H1 (cell line): ENCODE results near the gene CCDC157. TPM values are rescaled to one million over a fixed set of nuclear protein-coding genes. Genes with fewer than 3 reads are reported as not detected.

ENCODE experiments used
- CTCF ChIA-PET: fragments of 300-600 bp; sonication (Branson Sonifier 250); formaldehyde crosslinking; loops from one replicate; lab custom pipeline; 2021; ENCODE audit not compliant: partially characterized antibody; lab: Charles Lee
- POLR2A ChIA-PET: fragments of 300-600 bp; sonication (Branson Sonifier 250); formaldehyde crosslinking; loops from one replicate; lab custom pipeline; 2021; ENCODE audit warnings: inconsistent platforms; ENCODE audit not compliant: partially characterized antibody; lab: Charles Lee
- DNase-seq, 2 experiments: peaks; one replicate each; pipeline versions ENCODE4 v3.0.0 to v3.0.0-alpha.2; 2010 to 2022; ENCODE audit warnings: low spot score in 2 of 2, low read depth in 1 of 2, mixed read lengths in 1 of 2
- FAIRE-seq: peaks from 2 replicates; lab custom pipeline; 2011; peaks lifted over from hg19 to GRCh38; lab: Jason Lieb, UNC
- H2AFZ ChIP-seq: 2 replicates; pipeline ENCODE4 v1.8.1; 2012; ENCODE audit warnings: low read length, inconsistent platforms
- H2AK5ac ChIP-seq: 2 replicates; pipeline ENCODE4 v1.6.1; 2013; ENCODE audit warnings: low read depth, low read length
- H2BK120ac ChIP-seq: replicated peaks from 2 replicates; pipeline ENCODE3; 2013; ENCODE audit warnings: low read depth, low read length, inconsistent platforms
- H2BK12ac ChIP-seq: 2 replicates; pipeline ENCODE4 v1.6.1; 2013; ENCODE audit warnings: low read depth, low read length
- H2BK15ac ChIP-seq: 2 replicates; pipeline ENCODE4 v1.6.1; 2013; ENCODE audit warnings: low read length
- H2BK20ac ChIP-seq: 2 replicates; pipeline ENCODE4 v1.6.1; 2013; ENCODE audit warnings: low read length
- H2BK5ac ChIP-seq: 2 replicates; pipeline ENCODE4 v1.6.1; 2013; ENCODE audit warnings: low read depth, low read length
- H3K14ac ChIP-seq: 2 replicates; pipeline ENCODE4 v1.6.1; 2013; ENCODE audit warnings: inconsistent platforms; ENCODE audit not compliant: insufficient read length
- H3K18ac ChIP-seq: 2 replicates; pipeline ENCODE4 v1.6.1; 2013; ENCODE audit warnings: low read length; ENCODE audit errors: extremely low read depth
- H3K23ac ChIP-seq: 2 replicates; pipeline ENCODE4 v1.6.1; 2013; ENCODE audit warnings: inconsistent platforms; ENCODE audit not compliant: insufficient read length
- H3K23me2 ChIP-seq: 2 replicates; pipeline ENCODE4 v1.6.1; 2013; ENCODE audit warnings: low read depth, low read length
- H3K27ac ChIP-seq: 2 replicates; pipeline ENCODE4 v1.6.1; 2011; ENCODE audit warnings: low read depth, low read length, inconsistent platforms
- H3K27me3 ChIP-seq, 4 experiments: replicated peaks in 1 of 4; 1 replicate in 1 of 4; 2 replicates in 3 of 4; pipeline versions ENCODE4 v1.6.1 to v1.8.1; 2011 to 2013; ENCODE audit warnings: low read length in 3 of 4, mild to moderate bottlenecking in 3 of 4, inconsistent platforms in 2 of 4, mixed read lengths in 2 of 4, moderate library complexity in 1 of 4; ENCODE audit not compliant: control insufficient read depth in 3 of 4, insufficient read depth in 3 of 4; ENCODE audit errors: extremely low read depth in 1 of 4
- H3K36me3 ChIP-seq, 4 experiments: 2 replicates each; pipeline versions ENCODE4 v1.6.1 to v1.8.1; 2011 to 2013; ENCODE audit warnings: mild to moderate bottlenecking in 4 of 4, low read length in 3 of 4, moderate library complexity in 2 of 4, control low read depth in 1 of 4, inconsistent platforms in 1 of 4; ENCODE audit not compliant: insufficient read depth in 4 of 4, control insufficient read depth in 2 of 4
- H3K4ac ChIP-seq: replicated peaks from 2 replicates; pipeline ENCODE3; 2013; ENCODE audit warnings: low read length, low read depth, mixed read lengths, inconsistent platforms; ENCODE audit not compliant: insufficient read length
- H3K4me1 ChIP-seq, 4 experiments: replicated peaks in 1 of 4; 1 replicate in 1 of 4; 2 replicates in 3 of 4; pipeline versions ENCODE4 v1.6.1 to v1.8.1; 2011 to 2013; ENCODE audit warnings: low read length in 3 of 4, inconsistent platforms in 2 of 4, mixed read lengths in 1 of 4; ENCODE audit not compliant: insufficient read depth in 4 of 4, control insufficient read depth in 3 of 4
- H3K4me2 ChIP-seq, 2 experiments: 2 replicates each; pipeline versions ENCODE4 v1.6.1 to v1.8.1; 2011 to 2013; ENCODE audit warnings: low read depth in 2 of 2, low read length in 2 of 2, control low read depth in 1 of 2, inconsistent platforms in 1 of 2, mild to moderate bottlenecking in 1 of 2; ENCODE audit not compliant: insufficient read depth in 1 of 2
- H3K4me3 ChIP-seq, 4 experiments: fragments of 200-600, 300-600 bp in 1 of 4; sonication (generic), shearing (Covaris generic), sonication (Bioruptor Twin) in 1 of 4; 2 replicates each; pipeline versions ENCODE4 v1.5.1 to v1.8.1; 2011 to 2016; ENCODE audit warnings: low read length in 4 of 4, low read depth in 3 of 4, control low read depth in 2 of 4, inconsistent platforms in 2 of 4, mild to moderate bottlenecking in 2 of 4, mixed read lengths in 1 of 4, moderate library complexity in 1 of 4; ENCODE audit not compliant: insufficient read depth in 2 of 4; ENCODE audit errors: extremely low read depth in 1 of 4
- H3K56ac ChIP-seq: replicated peaks from 2 replicates; pipeline ENCODE3; 2013; ENCODE audit warnings: low read depth, mild to moderate bottlenecking, mixed read lengths, low read length, inconsistent platforms; ENCODE audit not compliant: insufficient read length
- H3K79me1 ChIP-seq: 2 replicates; pipeline ENCODE4 v1.6.1; 2013; ENCODE audit warnings: low read depth, low read length, control low read depth
- H3K79me2 ChIP-seq, 2 experiments: 2 replicates each; pipeline versions ENCODE4 v1.6.1 to v1.8.1; 2012 to 2013; ENCODE audit warnings: low read length in 2 of 2, mild to moderate bottlenecking in 2 of 2, inconsistent platforms in 1 of 2; ENCODE audit not compliant: insufficient read depth in 2 of 2, control insufficient read depth in 1 of 2
- H3K9ac ChIP-seq, 4 experiments: replicated peaks in 1 of 4; 1 replicate in 1 of 4; 2 replicates in 3 of 4; pipeline versions ENCODE4 v1.6.1 to v1.8.1; 2011 to 2013; ENCODE audit warnings: low read depth in 3 of 4, low read length in 3 of 4, control low read depth in 2 of 4, mild to moderate bottlenecking in 2 of 4, moderate library complexity in 2 of 4, inconsistent platforms in 1 of 4; ENCODE audit errors: extremely low read depth in 1 of 4
- H3K9me3 ChIP-seq, 2 experiments: 2 replicates each; pipeline versions ENCODE4 v1.6.1 to v1.8.1; 2012 to 2013; ENCODE audit warnings: mild to moderate bottlenecking in 2 of 2, moderate library complexity in 2 of 2, control low read depth in 1 of 2, inconsistent platforms in 1 of 2, low read depth in 1 of 2, low read length in 1 of 2, mixed read lengths in 1 of 2; ENCODE audit not compliant: insufficient read depth in 2 of 2
- H4K20me1 ChIP-seq, 2 experiments: replicated peaks in 1 of 2; 2 replicates each; pipeline versions ENCODE3 to v1.8.1; 2011 to 2013; ENCODE audit warnings: inconsistent platforms in 2 of 2, low read length in 2 of 2, mild to moderate bottlenecking in 1 of 2; ENCODE audit not compliant: insufficient read depth in 2 of 2, control insufficient read depth in 1 of 2
- H4K5ac ChIP-seq: 2 replicates; pipeline ENCODE4 v1.6.1; 2013; ENCODE audit warnings: low read length, low read depth, mixed read lengths, inconsistent platforms; ENCODE audit not compliant: insufficient read length
- H4K8ac ChIP-seq: 2 replicates; pipeline ENCODE4 v1.8.0; 2013; ENCODE audit warnings: mild to moderate bottlenecking, moderate library complexity, low read length, inconsistent platforms; ENCODE audit not compliant: insufficient read depth; ENCODE audit errors: extremely low read depth
- H4K91ac ChIP-seq: replicated peaks from 2 replicates; pipeline ENCODE3; 2013; ENCODE audit warnings: low read length, mixed read lengths, inconsistent platforms; ENCODE audit not compliant: insufficient read length
- BACH1 ChIP-seq: IDR thresholded peaks from 2 replicates; pipeline ENCODE4 v1.6.1; 2012; ENCODE audit warnings: low read length, improper control_type of control experiment
- CREB1 ChIP-seq: IDR thresholded peaks from 2 replicates; pipeline ENCODE4 v1.6.1; 2012; ENCODE audit warnings: inconsistent platforms
- EZH2 ChIP-seq: fragments of 200-600 bp; sonication (generic); IDR thresholded peaks from 2 replicates; pipeline ENCODE4 v1.7.1; 2012; ENCODE audit warnings: low read depth, mild to moderate bottlenecking, moderate library complexity, low read length, inconsistent platforms; ENCODE audit not compliant: severe bottlenecking
- JUN ChIP-seq: IDR thresholded peaks from 2 replicates; pipeline ENCODE4 v1.6.1; 2011; ENCODE audit warnings: low read depth, mild to moderate bottlenecking, improper control_type of control experiment, low read length
- KDM5A ChIP-seq: fragments of 200-600 bp; IDR thresholded peaks from 2 replicates; pipeline ENCODE4 v1.7.1; 2012; ENCODE audit warnings: mild to moderate bottlenecking, low read length, inconsistent platforms, mixed read lengths
- POLR2AphosphoS5 ChIP-seq: IDR thresholded peaks from 2 replicates; pipeline ENCODE4 v1.6.1; 2011; ENCODE audit warnings: low read depth, low read length
- POU5F1 ChIP-seq: IDR thresholded peaks from 2 replicates; pipeline ENCODE4 v1.6.1; 2011; ENCODE audit warnings: low read depth, mild to moderate bottlenecking, low read length, moderate library complexity
- TAF1 ChIP-seq: IDR thresholded peaks from 2 replicates; pipeline ENCODE4 v1.6.1; 2011; ENCODE audit warnings: mild to moderate bottlenecking, low read depth, low read length
- WGBS, 2 experiments: shearing (Covaris generic) in 1 of 2; methylation state at CpG; one replicate each; pipeline versions ENCODE4 v1.1.6 to v1.1.7; 2013 to 2015; ENCODE audit warnings: low lambda C conversion rate in 2 of 2, mixed read lengths in 2 of 2, inconsistent platforms in 1 of 2, low coverage in 1 of 2, missing lambda C conversion rate in 1 of 2; ENCODE audit not compliant: insufficient replicate concordance in 2 of 2, insufficient coverage in 1 of 2, insufficient read length in 1 of 2; ENCODE audit errors: extremely low coverage in 1 of 2, missing lambda C conversion rate in 1 of 2; 5-methylcytosine and 5-hydroxymethylcytosine counted together
- polyA plus RNA-seq, 7 experiments: library from polyadenylated mRNA; depleted of rRNA in 3 of 7; stranded (reverse) in 5 of 7; unstranded in 2 of 7; fragments of >200 nt in 5 of 7; fragments of 200-250 nt in 2 of 7; gene quantifications; 1 replicate in 5 of 7; 2 replicates in 1 of 7; 4 replicates in 1 of 7; pipeline versions ENCODE4 v1.2.1 to v1.2.3, GENCODE V29; 2011 to 2013; ENCODE audit warnings: missing spikeins in 2 of 7, mixed read lengths in 2 of 7
- total RNA-seq: library from RNA; stranded (reverse); fragmentation: NEBNext Ultra II Directional; extraction: Animal tissue kit (Norgen Biotek cat#: 25700); gene quantifications from 2 replicates; pipeline ENCODE4 v1.2.1, GENCODE V29; 2021

CCDC157 gene
- total and polyA plus RNA-seq, 2 of the 8 experiments (the other 6 are each of a cell fraction or from before 2014, with no cell fraction given) = 4.1 to 8.4 TPM

DNA sequence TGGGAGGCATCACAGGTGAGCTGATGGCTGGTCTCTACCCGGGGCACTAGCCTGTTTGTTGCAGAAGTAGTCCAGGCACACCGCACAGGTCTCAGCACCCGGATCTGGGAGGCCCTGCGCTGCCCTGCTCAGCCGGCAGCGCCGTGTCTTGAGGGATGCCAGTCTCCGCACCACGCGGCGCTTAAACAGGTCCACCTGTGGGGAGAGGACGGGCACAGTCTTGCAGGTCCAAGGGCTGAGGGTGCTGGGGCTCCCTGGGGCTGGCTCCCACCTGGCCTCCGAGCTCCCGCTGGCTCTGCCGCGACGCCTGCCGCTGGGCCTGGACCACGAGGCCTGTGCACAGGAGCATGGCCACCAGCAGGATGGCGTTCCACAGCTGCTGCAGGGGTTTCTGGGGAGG, 23.2 kb downstream of the CCDC157 start:
- FAIRE-seq (no peak), DNase-seq (no peak)
- H3K79me1 ChIP-seq = no peaks in the 10 kb centered on the region
- H3K36me3 ChIP-seq = peaks cover 0 to 7% (median 3%) of the 10 kb centered on the region in 4 experiments; a peak in 4 of 8 replicates
- ChIA-PET CTCF (interaction anchor here (0.7 to 1.4 kb wide), 2 partner anchors 66 to 92 kb away, joined by 3 to 4 read pairs; no protein-coding TSS in a partner anchor), POLR2A (interaction anchor here (0.6 to 3.6 kb wide), 6 partner anchors 11 to 125 kb away, joined by 3 to 14 read pairs (median 3); no protein-coding TSS in a partner anchor)
- no peak overlapping the region for H3K23ac ChIP-seq
- no peak overlapping the region for H2AFZ ChIP-seq
- 94% methylated on average over 20 of the region's 20 CpGs; no CpG with 5 or more reads in 1 of the 2 experiments for WGBS, 2 experiments
- H3K4me2 ChIP-seq = no peak overlapping the region
- H3K9ac ChIP-seq = 0 out of 7 replicates have a peak overlapping the region, but pooled peaks of 1 of the 4 experiments have one; percentile 5
- no peak overlapping the region for H2BK20ac ChIP-seq
- H4K20me1 ChIP-seq = peaks cover 2% of the 10 kb centered on the region in 2 experiments
- H2BK12ac ChIP-seq = no peak overlapping the region
- H3K56ac ChIP-seq = no peak overlapping the region
- H2BK120ac ChIP-seq = no peak overlapping the region
- no peak overlapping the region for H2AK5ac ChIP-seq
- H3K27ac ChIP-seq = no peak overlapping the region
- no peak overlapping the region for H3K14ac ChIP-seq
- H3K4me3 ChIP-seq = no peak overlapping the region
- H3K79me2 ChIP-seq = no peaks in the 10 kb centered on the region
- no peak overlapping the region for H3K4ac ChIP-seq
- no peaks in the 10 kb centered on the region for H3K9me3 ChIP-seq
- no peaks in the 10 kb centered on the region for H3K23me2 ChIP-seq
- no peak overlapping the region for H4K91ac ChIP-seq
- H4K8ac ChIP-seq = no peak overlapping the region
- no peak overlapping the region for H4K5ac ChIP-seq
- no peak overlapping the region for H2BK5ac ChIP-seq
- H2BK15ac ChIP-seq = no peak overlapping the region
- no peaks in the 10 kb centered on the region for H3K4me1 ChIP-seq
- no peaks in the 10 kb centered on the region for H3K27me3 ChIP-seq
- H3K18ac ChIP-seq = no peak overlapping the region
- no peak for TF ChIP-seq POU5F1
- TF ChIP-seq BACH1 = no peak
- TF ChIP-seq EZH2 = no peak
- no peak for TF ChIP-seq POLR2AphosphoS5
- no peak for TF ChIP-seq JUN
- no peak for TF ChIP-seq KDM5A
- no peak for TF ChIP-seq CREB1
- TF ChIP-seq TAF1 = no peak
